ENCODE data around the gene SMC4.
"Not testable (repeated sequence)": the region's sequence is repeated elsewhere in the genome, so short reads cannot be mapped to it uniquely, and the experiment has no call there.

Gene SMC4

DNA sequence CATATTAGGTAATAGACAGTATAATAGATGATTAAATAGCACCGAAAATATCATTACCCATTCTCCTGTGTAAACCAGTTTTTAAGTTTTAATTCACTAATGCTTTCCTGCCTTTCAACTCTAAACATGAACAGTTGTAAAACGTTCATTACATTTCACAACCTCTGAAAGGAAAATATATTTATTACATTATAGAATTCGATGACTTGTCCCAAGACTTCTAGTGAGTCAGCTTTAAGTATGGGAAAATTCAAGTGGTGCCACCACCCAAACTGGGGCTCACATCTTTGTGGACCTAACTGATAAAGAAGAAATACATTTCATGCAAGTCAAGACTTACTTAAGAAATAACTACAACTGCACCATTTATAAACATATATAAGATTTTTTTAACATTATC is 48.1 kb downstream of the SMC4 start:
- no peak for DNase-seq

DNA sequence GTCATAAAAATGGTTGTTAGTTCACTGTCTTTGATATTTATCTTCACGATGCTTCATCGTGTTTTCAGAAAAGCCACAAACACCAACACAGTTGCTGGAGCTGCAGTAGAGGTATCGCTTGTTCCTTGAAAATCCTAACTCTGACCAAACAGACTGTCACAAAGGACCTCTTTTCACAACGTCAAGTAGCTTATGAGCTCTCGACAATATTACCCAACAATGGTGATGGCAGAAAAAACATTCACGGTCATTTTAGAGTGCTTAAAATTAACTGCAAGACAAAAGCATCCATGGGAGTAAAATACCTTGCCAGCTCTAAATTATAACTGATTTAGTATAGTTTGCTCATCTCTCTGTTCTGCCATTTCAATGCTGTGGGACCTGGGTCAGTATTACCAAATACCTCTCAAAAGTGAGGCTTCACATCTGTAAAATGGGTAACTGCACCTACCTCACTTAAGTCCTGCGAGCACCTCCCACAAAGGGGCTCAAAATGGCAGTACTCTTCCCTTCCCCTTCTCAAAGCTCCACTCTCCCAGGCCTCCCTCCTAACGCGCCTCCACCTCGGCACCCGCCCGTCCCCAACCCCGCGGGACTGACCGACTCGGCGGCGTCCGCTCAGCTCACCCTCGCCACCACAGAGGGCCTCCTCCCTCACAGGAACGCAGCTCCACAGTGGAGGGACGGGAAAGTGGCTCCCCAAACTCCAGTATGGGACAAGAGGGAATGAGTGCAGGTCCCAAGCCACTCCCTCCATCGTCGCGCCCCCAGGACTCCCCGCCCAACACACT is 49.6 kb downstream of the SMC4 start:
- DNase-seq, result no peak

DNA sequence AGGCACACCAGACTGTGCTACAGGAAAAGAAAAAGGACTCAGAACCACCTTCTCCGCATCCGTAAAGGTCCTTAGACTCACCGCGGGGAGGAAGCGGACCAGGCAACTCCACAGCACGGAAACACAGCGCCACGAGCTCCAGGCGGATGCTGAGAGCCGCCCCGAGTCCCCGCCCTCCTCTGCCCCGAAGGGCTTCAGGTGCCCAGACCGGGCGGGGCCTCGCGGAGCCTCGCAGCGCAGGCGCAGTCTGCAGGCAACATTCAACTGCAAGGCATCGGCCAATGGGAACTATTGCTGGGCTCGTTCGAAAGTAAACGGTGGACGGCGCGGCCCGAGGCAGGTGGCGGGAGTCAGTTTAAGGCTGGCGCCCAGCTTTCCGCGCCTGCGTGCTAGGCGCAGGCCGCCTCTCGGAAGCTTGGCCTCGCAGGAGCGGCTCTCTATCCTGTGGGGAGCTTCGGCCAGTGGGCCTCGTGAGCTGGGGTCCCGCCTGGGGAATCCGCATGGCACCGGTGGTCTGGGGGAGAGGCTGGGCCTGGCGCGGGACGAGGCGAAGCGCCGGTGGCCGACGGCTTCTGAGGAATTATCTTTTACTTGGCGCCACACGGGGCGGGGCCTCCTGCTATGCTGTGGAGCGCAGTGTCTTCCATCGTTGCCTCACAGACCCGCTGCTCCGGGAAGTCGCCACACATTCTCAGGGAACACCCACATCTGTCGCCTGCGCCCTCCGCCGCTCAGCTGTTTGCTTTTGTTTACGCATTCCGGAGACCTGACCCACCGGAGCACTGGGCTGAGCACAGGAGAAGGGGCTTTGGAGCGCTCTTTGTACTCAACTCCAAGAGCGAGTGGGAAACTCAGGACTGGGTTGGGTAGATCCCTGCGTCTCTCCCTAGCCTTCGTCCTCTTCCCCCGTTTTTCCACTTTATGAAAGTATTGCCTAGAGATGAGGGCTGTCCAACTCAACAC is 50.5 kb downstream of the SMC4 start, which contains the start of gene TRIM59:
TRIM59 (minus strand) TSS at position 151 of the 963 bp plus-strand sequence. CDS start 10,603 bp downstream, outside the sequence.
- peak; percentile 95 to 97 for DNase-seq

DNA sequence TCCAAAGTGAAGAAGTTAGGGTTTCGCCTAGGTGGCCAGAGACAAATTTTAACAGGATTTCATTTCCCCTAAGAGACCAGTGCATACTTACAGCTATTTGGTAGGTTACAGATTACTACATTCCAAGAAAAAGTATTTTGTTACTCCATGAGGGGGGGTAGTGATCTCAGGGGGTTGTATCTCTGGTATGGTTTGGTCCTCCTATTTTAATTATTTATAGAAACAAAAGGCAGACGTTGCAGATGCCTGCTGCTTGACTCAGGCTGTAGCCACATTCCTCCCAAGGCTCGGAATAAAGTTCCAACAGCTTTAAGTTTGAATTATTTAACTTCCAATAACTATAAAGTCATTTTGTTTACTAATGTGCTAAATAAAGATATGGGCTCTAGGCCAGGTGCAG is 51.4 kb downstream of the SMC4 start:
- DNase-seq, result no peak

GRCh38 chr3:160451602-160452001 is 52.2 kb downstream of the SMC4 start:
- no peak for DNase-seq

DNA sequence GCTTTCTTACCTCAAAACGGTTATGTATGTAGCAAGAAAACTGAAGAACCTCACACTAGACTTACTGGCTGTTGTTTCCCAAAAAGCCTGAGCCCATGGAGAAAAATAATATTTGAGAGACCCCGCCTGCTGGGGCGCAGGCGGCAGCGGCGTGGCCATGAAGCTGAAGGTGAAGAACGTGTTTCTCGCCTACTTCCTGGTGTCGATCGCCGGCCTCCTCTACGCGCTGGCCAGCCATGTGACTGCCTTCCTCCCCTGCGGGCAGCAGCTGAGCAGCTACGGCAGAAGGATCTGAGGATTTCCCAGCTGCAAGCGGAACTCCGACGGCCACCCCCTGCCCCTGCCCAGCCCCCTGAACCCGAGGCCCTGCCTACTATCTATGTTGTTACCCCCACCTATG is 52.8 kb downstream of the SMC4 start:
- DNase-seq, result not testable (repeated sequence)

DNA sequence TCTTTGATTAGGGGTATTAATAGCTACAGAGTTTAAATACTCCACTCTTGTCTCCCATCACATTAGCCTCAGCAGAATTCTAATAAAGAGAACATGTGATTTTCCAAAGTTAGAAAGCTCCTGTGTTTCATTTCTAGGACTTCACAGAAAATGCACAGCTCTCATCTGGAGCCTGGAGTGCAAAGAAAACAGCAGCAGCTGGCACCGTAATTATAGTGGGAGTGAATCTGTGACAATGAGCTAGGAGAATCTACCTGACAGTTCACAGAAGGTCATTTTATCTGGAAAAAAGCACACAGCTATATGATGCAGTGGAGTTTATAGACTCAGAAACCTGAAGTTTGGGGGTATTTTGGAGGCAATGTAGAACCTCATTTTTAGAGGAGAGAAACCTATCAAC is 55.5 kb downstream of the SMC4 start:
- DNase-seq, result no peak

- no peak for DNase-seq
Observed at GRCh38 chr3:160455846-160456245, 56.4 kb downstream of the SMC4 start.

- no peak for DNase-seq
Observed at GRCh38 chr3:160458151-160458550, 58.7 kb downstream of the SMC4 start.

GRCh38 chr3:160459450-160459970 is 60.1 kb downstream of the SMC4 start:
- no peak for DNase-seq

- DNase-seq, result no peak
Observed at GRCh38 chr3:160460033-160460432, 60.6 kb downstream of the SMC4 start.

DNA sequence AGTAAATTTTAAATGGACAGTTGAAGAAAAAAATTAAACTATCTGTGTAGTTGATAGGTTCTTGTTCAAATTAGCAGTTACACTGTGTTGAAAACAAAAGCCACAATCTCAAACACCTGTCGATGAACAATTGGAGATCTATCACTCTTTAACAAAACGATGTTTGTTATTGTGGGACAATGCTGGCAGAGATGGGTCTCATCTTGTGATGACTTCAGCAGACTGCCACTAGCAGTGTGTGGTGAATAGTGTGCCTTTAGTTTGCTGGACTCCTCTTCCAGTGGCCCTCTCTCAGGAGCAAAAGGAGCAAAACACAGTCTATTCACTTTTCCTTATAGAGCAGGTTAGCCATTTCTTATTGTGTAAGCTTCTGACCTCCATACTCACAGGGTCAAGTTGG is 64.9 kb downstream of the SMC4 start:
- DNase-seq, result no peak

- DNase-seq, result no peak
Observed at GRCh38 chr3:160464971-160465370, 65.5 kb downstream of the SMC4 start.

DNA sequence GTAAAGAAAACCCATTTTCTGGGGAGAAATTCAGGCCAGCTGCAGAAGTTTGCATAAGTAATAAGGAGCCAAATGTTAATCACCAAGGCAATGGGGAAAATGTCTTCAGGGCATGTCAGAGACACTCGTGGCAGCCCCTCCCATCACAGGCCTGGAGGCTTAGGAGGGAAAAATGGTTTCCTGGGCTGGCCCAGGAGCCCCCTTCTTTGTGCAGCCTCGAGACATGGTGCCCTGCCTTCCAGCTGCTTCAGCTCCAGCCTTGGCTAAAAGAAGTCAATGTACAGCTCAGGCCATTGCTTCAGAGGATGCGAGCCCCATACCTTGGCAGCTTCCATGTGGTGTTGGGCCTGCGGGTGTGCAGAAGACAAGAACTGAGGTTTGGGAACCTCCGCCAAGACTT is 70.7 kb downstream of the SMC4 start:
- no peak for DNase-seq

- no peak for DNase-seq
Observed at GRCh38 chr3:160471892-160472291, 72.4 kb downstream of the SMC4 start.

GRCh38 chr3:160472344-160472743 is 72.9 kb downstream of the SMC4 start:
- no peak for DNase-seq

DNA sequence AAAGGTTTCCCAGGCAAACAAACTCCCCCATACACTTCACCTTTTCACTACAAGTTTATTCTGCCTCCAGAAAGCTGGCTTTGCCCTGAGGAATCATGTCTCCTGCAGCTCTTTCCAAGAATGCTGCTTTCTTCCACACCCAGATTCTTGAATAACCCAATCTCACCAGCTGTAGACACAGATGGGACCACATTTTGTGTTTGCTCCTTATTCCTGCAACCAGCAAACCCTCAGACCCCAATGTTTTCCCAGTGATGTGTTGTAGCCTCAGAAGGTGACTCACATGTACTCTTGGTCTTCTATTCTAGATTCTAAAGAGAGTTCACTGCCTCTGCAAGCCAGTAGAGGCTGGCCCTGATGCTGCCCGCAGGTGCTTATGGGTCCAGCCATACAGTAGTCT is 73.8 kb downstream of the SMC4 start:
- no peak for DNase-seq

GRCh38 chr3:160473978-160474377 is 74.5 kb downstream of the SMC4 start:
- no peak for DNase-seq

DNA sequence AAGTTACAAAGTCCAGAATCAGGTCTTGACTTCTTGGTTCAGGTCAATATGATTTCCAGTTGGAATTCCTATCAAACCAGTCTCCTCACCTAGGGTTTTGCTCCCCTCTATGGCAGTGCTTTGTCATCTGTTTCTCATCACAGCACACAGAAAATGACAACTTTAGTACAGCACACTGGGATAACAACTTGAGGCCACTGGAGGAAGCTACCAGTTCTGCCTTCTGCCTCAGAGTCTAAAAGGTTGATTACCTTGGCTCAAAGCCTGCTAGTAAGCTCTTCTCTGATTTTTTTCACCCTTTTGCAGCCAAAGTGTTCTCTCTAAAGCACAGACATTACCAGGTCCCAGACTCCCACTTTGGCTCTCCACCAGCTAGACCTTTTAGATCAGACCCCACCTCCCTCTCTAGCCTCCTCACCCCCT is 75.0 kb downstream of the SMC4 start:
- no peak for DNase-seq

GRCh38 chr3:160475153-160475552 is 75.7 kb downstream of the SMC4 start:
- no peak for DNase-seq

DNA sequence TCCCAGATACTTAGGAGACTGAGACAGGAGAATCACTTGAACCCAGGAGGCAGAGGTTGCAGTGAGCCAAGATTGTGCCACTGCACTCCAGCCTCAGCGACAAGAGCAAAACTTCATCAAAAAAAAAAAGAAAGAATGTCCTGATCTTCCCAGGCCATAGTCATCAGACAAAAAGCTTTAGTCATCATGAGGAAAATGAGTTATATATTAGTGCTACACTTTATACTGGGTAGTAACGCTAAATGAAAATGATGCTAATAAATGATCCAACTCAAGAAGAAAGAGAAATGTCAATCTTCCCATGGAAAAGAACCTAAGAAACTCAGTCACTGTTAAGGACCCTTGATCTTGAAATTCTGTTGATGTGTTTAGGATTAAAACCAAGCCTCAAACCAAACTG is 76.4 kb downstream of the SMC4 start:
- no peak for DNase-seq

DNA sequence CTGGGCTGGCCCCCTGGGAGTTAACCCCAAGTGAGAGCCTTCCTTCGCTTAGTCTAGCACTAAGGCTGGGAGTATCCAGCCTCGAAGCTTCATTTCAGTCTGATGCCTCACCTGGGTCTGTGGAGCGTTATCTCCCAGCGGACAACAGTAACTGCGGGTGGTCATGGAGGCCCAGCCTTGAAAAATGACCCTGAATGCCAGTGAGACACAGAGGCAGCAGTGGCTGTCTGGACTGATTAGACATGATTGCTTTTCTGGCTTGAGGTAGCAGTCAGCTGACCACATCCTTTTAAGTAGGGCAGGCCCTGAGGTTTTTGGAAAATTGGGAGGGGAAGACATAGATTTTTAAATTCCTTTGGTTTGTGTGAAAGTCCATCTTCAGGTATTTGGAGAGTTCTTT is 78.3 kb downstream of the SMC4 start:
- no peak for DNase-seq

GRCh38 chr3:160478338-160478737 is 78.9 kb downstream of the SMC4 start:
- DNase-seq, result no peak

DNA sequence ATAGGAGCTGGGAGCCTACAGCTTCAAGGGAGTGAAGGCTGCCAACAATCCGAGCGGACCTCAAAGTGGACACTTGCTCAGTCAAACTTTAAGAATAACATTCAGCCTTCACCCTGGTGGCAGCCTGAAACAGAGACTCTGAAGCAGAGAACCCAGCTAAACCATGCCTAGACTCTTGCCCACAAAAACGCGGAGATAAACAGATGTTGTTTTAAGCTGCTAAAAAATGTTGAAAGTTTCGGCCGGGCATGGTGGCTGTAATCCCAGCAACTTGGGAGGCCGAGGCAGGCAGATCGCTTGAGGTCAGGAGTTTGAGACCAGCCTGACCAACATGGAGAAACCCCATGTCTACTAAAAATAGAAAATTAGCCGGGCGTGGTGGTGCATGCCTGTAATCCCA is 79.9 kb downstream of the SMC4 start:
- no peak for DNase-seq
